GM12864 (cell line): ENCODE measurements around the gene SLC1A1.

Experiments
- DNase-seq: peaks from one replicate; pipeline ENCODE4 v3.0.0-alpha.2; 2011; ENCODE audit warnings: low read depth
- H3K4me3 ChIP-seq: 2 replicates; pipeline ENCODE4 v1.5.1; 2011; ENCODE audit warnings: mild to moderate bottlenecking, low read depth, low read length, control low read depth
- TF ChIP-seq, protein P1 (sequence below): IDR thresholded peaks from 2 replicates; pipeline ENCODE4 v1.5.1; 2011; ENCODE audit warnings: low read depth, mild to moderate bottlenecking, moderate library complexity, low read length, control low read depth, inconsistent platforms; ENCODE audit errors: missing control alignments

Gene SLC1A1

DNA sequence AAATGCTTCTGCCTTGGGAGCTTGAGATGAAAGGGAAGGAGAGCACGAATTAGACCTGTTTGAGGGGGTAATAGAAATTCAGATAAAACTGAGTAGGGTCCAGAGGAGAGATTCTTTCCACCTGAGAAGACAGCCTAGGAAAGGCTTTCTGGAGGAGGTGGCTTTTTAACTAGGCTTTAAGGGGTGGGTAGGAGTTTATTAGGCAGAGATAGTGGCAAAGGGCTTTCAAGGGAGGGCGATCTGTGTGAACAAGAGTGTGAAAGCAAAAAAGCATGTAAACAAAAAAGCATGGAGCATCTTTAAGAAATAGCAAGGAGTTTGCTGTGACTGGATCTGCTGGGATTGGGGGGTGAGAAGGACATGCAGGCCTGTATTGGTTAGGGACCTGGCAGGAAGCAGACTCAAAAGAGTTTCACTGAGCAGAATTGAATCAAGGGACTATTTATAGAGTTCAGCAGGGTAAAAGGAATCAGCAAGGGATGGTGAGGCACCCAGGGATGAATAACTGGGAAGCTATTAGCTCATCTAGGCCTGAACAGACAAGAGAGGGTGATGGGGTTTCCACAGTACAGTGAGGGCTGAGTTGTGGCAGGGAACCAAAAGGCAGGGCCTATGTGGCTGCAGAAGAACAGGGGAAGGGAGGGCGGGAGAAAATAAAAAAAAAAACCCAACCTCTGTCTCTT, 18.8 kb downstream of the SLC1A1 start:
- DNase-seq: no peak
- TF ChIP-seq, protein P1, sequence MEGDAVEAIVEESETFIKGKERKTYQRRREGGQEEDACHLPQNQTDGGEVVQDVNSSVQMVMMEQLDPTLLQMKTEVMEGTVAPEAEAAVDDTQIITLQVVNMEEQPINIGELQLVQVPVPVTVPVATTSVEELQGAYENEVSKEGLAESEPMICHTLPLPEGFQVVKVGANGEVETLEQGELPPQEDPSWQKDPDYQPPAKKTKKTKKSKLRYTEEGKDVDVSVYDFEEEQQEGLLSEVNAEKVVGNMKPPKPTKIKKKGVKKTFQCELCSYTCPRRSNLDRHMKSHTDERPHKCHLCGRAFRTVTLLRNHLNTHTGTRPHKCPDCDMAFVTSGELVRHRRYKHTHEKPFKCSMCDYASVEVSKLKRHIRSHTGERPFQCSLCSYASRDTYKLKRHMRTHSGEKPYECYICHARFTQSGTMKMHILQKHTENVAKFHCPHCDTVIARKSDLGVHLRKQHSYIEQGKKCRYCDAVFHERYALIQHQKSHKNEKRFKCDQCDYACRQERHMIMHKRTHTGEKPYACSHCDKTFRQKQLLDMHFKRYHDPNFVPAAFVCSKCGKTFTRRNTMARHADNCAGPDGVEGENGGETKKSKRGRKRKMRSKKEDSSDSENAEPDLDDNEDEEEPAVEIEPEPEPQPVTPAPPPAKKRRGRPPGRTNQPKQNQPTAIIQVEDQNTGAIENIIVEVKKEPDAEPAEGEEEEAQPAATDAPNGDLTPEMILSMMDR: no peak
- H3K4me3 ChIP-seq: no peak overlapping the region

DNA sequence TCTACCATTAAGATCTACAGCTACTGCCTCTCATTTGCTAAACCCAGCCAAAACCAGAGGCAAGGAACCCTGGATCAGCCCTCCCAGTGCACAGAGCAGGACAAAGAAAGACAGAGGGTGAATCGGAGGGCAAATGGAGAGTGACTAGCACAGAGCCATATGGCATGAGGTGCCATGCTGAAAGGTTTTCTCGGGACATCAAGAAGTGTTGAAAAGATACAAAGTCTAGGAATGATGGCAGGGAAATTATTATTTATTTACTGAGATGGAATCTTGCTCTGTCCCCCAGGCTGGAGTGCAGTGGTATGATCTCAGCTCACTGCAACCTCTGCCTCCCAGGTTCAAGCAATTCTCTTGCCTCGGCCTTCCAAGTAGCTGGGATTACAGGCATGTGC, 19.3 kb downstream of the SLC1A1 start:
- no peak for DNase-seq
- no peak overlapping the region for H3K4me3 ChIP-seq
- TF ChIP-seq, protein P1: no peak

DNA sequence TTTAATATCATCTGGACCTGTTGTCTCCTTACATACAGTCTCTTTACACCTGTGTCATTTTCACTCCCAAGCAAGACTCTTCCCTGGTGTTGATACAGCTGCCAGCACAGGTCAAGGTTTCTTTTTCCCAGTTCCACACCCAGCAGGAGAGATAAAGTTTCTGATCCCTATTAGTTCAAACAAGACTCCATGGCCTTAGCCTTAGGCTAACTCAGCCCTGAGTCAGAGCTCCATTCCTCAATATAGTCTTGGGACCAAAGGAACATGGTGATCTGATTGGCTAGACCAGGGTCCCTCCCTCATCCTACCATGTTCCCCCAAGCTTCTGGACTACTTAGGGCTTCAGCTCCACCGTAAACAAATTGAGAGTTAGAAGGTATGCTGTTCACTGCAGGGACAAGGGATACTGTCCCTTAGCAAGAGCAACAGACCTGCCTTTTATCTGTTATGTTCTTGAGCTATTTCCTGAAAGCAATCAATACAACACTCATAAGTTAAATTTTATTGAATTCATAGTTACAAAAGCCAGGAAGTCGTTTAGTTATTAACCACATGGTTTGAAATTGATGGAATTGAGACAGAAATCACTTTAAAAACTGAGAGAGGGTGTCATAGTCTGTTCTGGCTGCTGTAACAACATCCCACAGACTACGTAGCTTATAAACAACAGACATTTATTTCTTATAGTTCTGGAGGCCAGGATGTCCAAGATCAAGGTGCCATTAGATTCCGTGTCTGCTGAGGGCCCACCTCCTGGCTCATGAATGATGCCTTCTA, 20.5 kb downstream of the SLC1A1 start:
- TF ChIP-seq, protein P1: no peak
- DNase-seq: no peak
- H3K4me3 ChIP-seq: no peak overlapping the region

DNA sequence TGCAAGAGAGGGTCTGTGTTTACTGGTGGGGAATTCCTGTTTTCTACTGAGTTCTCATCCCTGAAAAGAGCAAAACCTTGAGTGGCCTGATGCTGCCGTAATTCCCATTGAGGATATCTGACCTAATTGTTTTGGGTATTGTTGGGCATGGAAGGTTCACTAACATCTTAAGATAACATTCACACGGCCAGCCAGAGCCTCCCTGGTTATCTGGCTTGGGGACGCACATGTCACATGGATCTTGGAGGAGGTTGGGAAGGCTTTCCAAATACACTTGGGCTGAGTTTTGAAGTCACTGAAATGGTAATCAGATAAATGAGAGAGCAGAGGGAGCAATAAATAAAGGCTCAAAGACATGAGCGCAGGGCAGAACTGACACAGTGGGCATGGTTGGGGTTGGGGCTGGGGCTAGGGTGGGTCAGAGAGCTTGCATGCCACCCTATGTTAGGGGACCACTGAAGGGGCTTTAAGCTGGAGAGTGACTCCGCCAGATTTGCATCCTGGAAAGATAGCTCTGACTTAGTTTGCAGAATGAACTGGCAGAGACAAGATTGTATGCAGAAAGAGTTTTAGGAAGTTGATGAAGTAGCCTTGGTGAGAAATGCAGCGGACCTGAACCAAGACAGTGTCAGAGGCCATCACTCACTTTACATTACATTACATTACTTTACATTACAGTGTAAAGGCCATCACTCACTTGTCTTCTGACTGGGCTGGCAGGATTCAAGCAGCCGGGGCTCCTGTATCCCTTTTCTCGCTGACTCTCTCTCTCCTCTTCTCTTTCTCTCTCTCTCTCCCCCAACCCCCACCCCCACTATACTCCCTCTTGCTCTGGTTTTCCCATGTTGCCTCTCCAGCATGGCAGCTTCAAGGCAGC, 24.2 kb downstream of the SLC1A1 start:
- DNase-seq: no peak
- TF ChIP-seq, protein P1: no peak
- no peak overlapping the region for H3K4me3 ChIP-seq

DNA sequence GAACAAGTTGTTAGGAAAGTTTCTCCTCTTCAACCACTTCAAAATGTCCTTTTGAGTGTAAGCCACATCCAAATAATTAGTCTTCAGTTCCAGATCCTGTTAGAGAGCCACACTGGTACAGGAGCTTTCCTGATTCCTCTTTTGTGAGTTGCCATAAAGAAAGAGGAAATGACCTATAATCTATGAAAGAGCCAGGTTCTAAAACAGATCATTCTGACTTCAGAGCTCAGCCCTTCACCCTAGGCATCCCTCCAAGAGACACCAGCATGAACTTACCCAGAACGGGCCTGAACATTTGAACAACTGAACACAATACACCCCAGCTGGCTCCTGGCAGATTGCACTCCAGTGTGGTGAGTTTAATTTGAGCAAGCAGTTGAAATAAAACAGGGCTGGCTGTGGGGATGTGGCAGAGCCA, 25.7 kb downstream of the SLC1A1 start:
- DNase-seq: peak; percentile 34
- TF ChIP-seq, protein P1: no peak
- no peak overlapping the region for H3K4me3 ChIP-seq

DNA sequence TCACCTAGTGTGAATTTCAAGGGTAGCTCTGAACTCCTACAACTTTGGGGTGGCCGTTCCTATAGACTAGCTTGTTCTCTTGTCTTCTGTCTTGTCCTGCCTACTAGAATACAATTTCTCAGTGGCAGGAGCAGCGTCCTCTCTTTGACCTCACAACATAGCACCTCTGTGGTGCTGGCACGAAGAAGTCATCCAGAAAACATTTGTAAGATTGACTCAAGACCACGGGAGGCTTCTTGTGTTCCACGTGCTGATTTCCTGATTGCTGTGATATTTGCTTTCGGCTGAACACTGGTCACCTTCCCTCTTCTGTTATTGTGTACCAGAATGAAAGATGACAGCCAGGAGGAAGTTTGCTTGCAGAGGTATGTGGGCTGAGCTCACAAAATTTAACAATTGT, 27.0 kb downstream of the SLC1A1 start:
- DNase-seq: no peak
- TF ChIP-seq, protein P1: no peak

More for the DNA sequence above, 27.0 kb downstream of the SLC1A1 start:
- no peak overlapping the region for H3K4me3 ChIP-seq
